Erythroblast (primary cell): ENCODE results near the gene SLC41A2.

ENCODE experiments used
- GATA1 ChIP-seq: IDR thresholded peaks from 2 replicates; pipeline ENCODE4 v1.6.1; 2011; ENCODE audit warnings: low read depth, mild to moderate bottlenecking, control low read depth, low read length, moderate library complexity
- POLR2A ChIP-seq: IDR thresholded peaks from 2 replicates; pipeline ENCODE4 v1.6.1; 2011; ENCODE audit warnings: mild to moderate bottlenecking, low read length

- TF ChIP-seq POLR2A (no peak), GATA1 (no peak)
Measured at GRCh38 chr12:104971306-104971705, 13.2 kb upstream of the SLC41A2 start.
